Tibial nerve (tissue), 4 donors: ENCODE data around the gene TMEM217. TPM values are rescaled to one million over a fixed set of nuclear protein-coding genes. Genes with fewer than 3 reads are reported as not detected.
"Not testable (repeated sequence)": the region's sequence is repeated elsewhere in the genome, so short reads cannot be mapped to it uniquely, and the experiment has no call there.

Experiments used
- DNase-seq, 2 donors: peaks; one replicate each; pipeline ENCODE4 v3.0.0-alpha.2; 2019; ENCODE audit warnings: low spot score in 2 of 2
- H3K27ac ChIP-seq, 4 donors: fragments of 200-600 bp; sonication (generic) in 3 of 4; one replicate each; pipeline ENCODE4 v1.5.1; 2017 to 2019; ENCODE audit warnings: mild to moderate bottlenecking in 1 of 4
- H3K27me3 ChIP-seq, 2 donors: fragments of 200-600 bp; sonication (generic) in 1 of 2; one replicate each; pipeline versions ENCODE4 v1.5.1 to v1.6.0; 2017 to 2019
- H3K36me3 ChIP-seq, 3 donors: fragments of 200-600 bp; sonication (generic); one replicate each; pipeline ENCODE4 v1.5.1; 2018 to 2019
- H3K4me1 ChIP-seq, 4 donors: fragments of 200-600 bp; sonication (generic) in 3 of 4; one replicate each; pipeline ENCODE4 v1.5.1; 2017 to 2019
- H3K4me3 ChIP-seq, 4 donors: fragments of 200-600 bp; sonication (generic) in 3 of 4; one replicate each; pipeline ENCODE4 v1.5.1; 2017 to 2019; ENCODE audit warnings: mild to moderate bottlenecking in 1 of 4, moderate library complexity in 1 of 4
- H3K9me3 ChIP-seq, 4 donors: fragments of 200-600 bp; sonication (generic) in 3 of 4; one replicate each; pipeline ENCODE4 v1.5.1; 2017 to 2019
- EP300 ChIP-seq, 2 donors: sonication (generic); formaldehyde crosslinking; IDR thresholded peaks; one replicate each; pipeline ENCODE4 v1.6.1; 2017; ENCODE audit warnings: antibody characterized with exemption in 2 of 2, mild to moderate bottlenecking in 1 of 2
- POLR2A ChIP-seq, 2 donors: fragments of 450-650 bp; IDR thresholded peaks; one replicate each; pipeline ENCODE4 v1.6.1; 2017; ENCODE audit warnings: antibody characterized with exemption in 2 of 2, mild to moderate bottlenecking in 2 of 2, moderate library complexity in 2 of 2
- WGBS, 2 donors: methylation state at CpG; one replicate each; pipeline ENCODE4 v1.1.5; 2018; 5-methylcytosine and 5-hydroxymethylcytosine counted together
- total RNA-seq, 4 donors: library from RNA; depleted of rRNA; stranded (reverse); fragments of >200 nt; gene quantifications; one replicate each; pipeline ENCODE4 v1.1.0, GENCODE V29; 2016
- TF ChIP-seq, protein P1 (sequence below), 5 experiments: fragments of 200-600 bp in 3 of 5; fragments of 450-650 bp in 2 of 5; sonication (generic) in 3 of 5; IDR thresholded peaks; one replicate each; pipeline ENCODE4 v1.5.1; 2016 to 2019; ENCODE audit warnings: antibody characterized with exemption in 5 of 5, mild to moderate bottlenecking in 3 of 5, moderate library complexity in 2 of 5

TMEM217 gene
- total RNA-seq, 4 donors from 2014 or later, result 0.39 to 1.2 TPM; not detected in 2

- Histone ChIP-seq H3K27ac (no peak overlapping the region), H3K4me1 (no peaks in the 10 kb centered on the region), H3K9me3 (peaks cover 0 to 5% (median 0%) of the 10 kb centered on the region in 4 donors), H3K4me3 (no peak overlapping the region), H3K27me3 (no peaks in the 10 kb centered on the region), H3K36me3 (no peaks in the 10 kb centered on the region)
- DNase-seq, result no peak
- 55 to 61% methylated on average over 5 of the region's 5 CpGs for WGBS, 2 donors
- TF ChIP-seq POLR2A (IDR thresholded peaks at IDR 0.05) (no peak), EP300 (IDR thresholded peaks at IDR 0.05) (no peak)
- TF ChIP-seq, protein P1, sequence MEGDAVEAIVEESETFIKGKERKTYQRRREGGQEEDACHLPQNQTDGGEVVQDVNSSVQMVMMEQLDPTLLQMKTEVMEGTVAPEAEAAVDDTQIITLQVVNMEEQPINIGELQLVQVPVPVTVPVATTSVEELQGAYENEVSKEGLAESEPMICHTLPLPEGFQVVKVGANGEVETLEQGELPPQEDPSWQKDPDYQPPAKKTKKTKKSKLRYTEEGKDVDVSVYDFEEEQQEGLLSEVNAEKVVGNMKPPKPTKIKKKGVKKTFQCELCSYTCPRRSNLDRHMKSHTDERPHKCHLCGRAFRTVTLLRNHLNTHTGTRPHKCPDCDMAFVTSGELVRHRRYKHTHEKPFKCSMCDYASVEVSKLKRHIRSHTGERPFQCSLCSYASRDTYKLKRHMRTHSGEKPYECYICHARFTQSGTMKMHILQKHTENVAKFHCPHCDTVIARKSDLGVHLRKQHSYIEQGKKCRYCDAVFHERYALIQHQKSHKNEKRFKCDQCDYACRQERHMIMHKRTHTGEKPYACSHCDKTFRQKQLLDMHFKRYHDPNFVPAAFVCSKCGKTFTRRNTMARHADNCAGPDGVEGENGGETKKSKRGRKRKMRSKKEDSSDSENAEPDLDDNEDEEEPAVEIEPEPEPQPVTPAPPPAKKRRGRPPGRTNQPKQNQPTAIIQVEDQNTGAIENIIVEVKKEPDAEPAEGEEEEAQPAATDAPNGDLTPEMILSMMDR (IDR thresholded peaks at IDR 0.05), result no peak
Measured at GRCh38 chr6:37200085-37200484, 57.9 kb downstream of the TMEM217 start.

DNA sequence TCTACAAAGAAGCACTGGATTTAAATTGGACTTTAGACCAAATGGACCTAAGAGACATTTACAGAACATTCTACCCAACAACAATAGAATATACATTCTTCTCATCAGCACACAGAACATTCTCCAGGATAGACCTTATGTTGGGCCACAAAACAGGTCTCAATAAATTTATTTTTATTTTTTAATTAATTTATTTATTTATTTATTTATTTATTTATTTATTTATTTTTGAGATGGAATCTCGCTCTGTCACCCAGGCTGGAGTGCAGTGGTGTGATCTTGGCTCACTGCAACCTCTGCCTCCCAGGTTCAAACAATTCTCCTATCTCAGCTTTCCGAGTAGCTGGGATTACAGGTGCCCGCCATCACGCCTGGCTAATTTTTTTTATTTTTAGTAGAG, 61.5 kb downstream of the TMEM217 start:
- 74 to 75% methylated on average over 4 of the region's 4 CpGs for WGBS, 2 donors
- not testable (repeated sequence) for H3K27me3 ChIP-seq, H3K36me3 ChIP-seq, H3K9me3 ChIP-seq, H3K4me1 ChIP-seq, H3K4me3 ChIP-seq, DNase-seq, H3K27ac ChIP-seq

- WGBS, 2 donors, result 83 to 100% methylated on average over 1 of the region's 1 CpG
- H3K27ac ChIP-seq, H3K9me3 ChIP-seq, H3K4me1 ChIP-seq, H3K36me3 ChIP-seq, DNase-seq, H3K4me3 ChIP-seq, H3K27me3 ChIP-seq: not testable (repeated sequence)
Measured at GRCh38 chr6:37194886-37195285, 63.1 kb downstream of the TMEM217 start.

DNA sequence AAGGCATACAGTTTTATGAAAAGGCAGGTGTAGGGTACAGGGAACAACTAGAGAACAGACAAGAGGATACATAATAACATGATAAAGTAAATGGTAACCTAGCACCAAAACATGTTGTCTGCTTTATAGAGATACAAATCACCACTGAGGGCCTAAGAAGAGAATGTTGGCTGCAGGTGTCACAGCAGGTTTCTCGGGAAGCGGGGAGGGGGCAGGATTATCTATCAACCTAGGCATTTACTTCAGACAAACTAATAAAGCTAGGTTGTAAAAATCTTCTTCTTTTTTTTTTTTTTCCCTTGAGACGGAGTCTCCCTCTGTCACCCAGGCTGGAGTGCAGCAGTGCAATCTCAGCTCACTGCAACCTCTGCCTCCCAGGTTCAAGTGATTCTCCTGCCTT, 65.3 kb downstream of the TMEM217 start:
- Histone ChIP-seq H3K27ac (no peak overlapping the region), H3K4me1 (no peaks in the 10 kb centered on the region), H3K9me3 (peaks cover 0 to 9% (median 0%) of the 10 kb centered on the region in 4 donors), H3K27me3 (no peaks in the 10 kb centered on the region), H3K36me3 (no peaks in the 10 kb centered on the region), H3K4me3 (no peak overlapping the region)
- TF ChIP-seq POLR2A (IDR thresholded peaks at IDR 0.05), result no peak
- TF ChIP-seq EP300 (IDR thresholded peaks at IDR 0.05), result no peak
- TF ChIP-seq, protein P1 (IDR thresholded peaks at IDR 0.05), result no peak
- 81 to 82% methylated on average over 3 of the region's 3 CpGs for WGBS, 2 donors
- DNase-seq, result no peak

- Histone ChIP-seq H3K27ac (no peak overlapping the region), H3K9me3 (peaks cover 0 to 4% (median 0%) of the 10 kb centered on the region in 4 donors), H3K27me3 (no peaks in the 10 kb centered on the region), H3K4me3 (no peak overlapping the region), H3K36me3 (no peaks in the 10 kb centered on the region), H3K4me1 (no peaks in the 10 kb centered on the region)
- no peak for TF ChIP-seq EP300 (IDR thresholded peaks at IDR 0.05)
- TF ChIP-seq, protein P1 (IDR thresholded peaks at IDR 0.05), result no peak
- no peak for TF ChIP-seq POLR2A (IDR thresholded peaks at IDR 0.05)
- WGBS, 2 donors, result 63 to 80% methylated on average over 1 of the region's 1 CpG
- DNase-seq, result no peak
Measured at GRCh38 chr6:37190159-37190535, 67.8 kb downstream of the TMEM217 start.

DNA sequence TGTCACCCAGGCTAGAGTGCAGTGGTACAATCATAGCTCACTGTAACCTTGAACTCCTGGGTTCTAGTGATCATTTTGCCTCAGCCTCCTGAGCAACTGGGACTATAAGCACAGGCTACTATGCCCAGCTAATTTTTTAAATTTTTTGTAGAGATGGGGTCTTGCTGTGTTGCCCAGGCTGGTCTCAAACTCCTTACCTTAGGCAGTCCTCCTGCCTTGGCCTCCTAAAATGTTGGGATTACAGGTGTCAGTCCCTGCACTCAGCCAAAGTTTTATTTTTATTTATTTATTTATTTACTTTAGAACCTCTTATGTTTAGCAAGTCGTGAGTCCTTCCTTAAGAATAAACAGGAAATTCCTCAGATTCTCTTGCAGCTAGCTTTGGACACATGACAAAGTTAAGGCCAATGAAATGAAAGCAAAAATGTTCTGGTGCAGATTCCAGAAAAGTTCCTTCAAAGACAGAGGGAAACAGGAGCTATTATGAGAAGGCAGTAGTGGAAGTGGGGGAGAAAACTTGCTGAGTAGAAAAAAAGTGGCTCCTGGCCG, 68.9 kb downstream of the TMEM217 start:
- Histone ChIP-seq H3K9me3 (peaks cover 0 to 4% (median 0%) of the 10 kb centered on the region in 4 donors), H3K27ac (no peak overlapping the region), H3K4me1 (no peaks in the 10 kb centered on the region), H3K4me3 (no peak overlapping the region), H3K27me3 (no peaks in the 10 kb centered on the region), H3K36me3 (no peaks in the 10 kb centered on the region)
- TF ChIP-seq POLR2A (IDR thresholded peaks at IDR 0.05) (no peak), EP300 (IDR thresholded peaks at IDR 0.05) (no peak)
- TF ChIP-seq, protein P1 (IDR thresholded peaks at IDR 0.05), result no peak
- no peak for DNase-seq
- 67 to 71% methylated on average over 2 of the region's 2 CpGs for WGBS, 2 donors
